Stimulated activated naive CD8-positive, alpha-beta T cell treated with anti-CD3 and anti-CD28 coated beads, Interleukin-15, Interleukin-2, amounts not matched to agents 100 U/mL and 50 U/mL, for 24 hours (primary cell): Measurements from ENCODE around the gene SLC35F4.
A peak's percentile ranks its signal among the peaks of the same experiment; 100 is the strongest.

Experiments used
- ATAC-seq: fragments of 150-1000 bp; cut with Tn5 transposase; one replicate; pipeline ENCODE4 v1.10.0; 2021
- DNase-seq: peaks from one replicate; pipeline ENCODE4 v3.0.0; 2021

The SLC35F4 gene

GRCh38 chr14:57848353-57848752 is 17.5 kb downstream of the SLC35F4 start:
- no peak for ATAC-seq
- no peak for DNase-seq

- no peak for ATAC-seq
- no peak for DNase-seq
Measured at GRCh38 chr14:57847706-57848105, 18.2 kb downstream of the SLC35F4 start.

GRCh38 chr14:57847096-57847495 is 18.8 kb downstream of the SLC35F4 start:
- DNase-seq, result no peak
- ATAC-seq, result no peak

- DNase-seq, result no peak
- ATAC-seq, result no peak
Measured at GRCh38 chr14:57846596-57846995, 19.3 kb downstream of the SLC35F4 start.

GRCh38 chr14:57845802-57846531 is 19.9 kb downstream of the SLC35F4 start:
- no peak for ATAC-seq

GRCh38 chr14:57845316-57845715 is 20.6 kb downstream of the SLC35F4 start:
- no peak for ATAC-seq
- DNase-seq, result no peak

More at GRCh38 chr14:57845802-57846531, 19.9 kb downstream of the SLC35F4 start:
- DNase-seq, result no peak

GRCh38 chr14:57837267-57837666 is 28.6 kb downstream of the SLC35F4 start:
- DNase-seq, result no peak
- no peak for ATAC-seq

- DNase-seq (no peak), ATAC-seq (no peak)
Measured at GRCh38 chr14:57835766-57836165, 30.1 kb downstream of the SLC35F4 start.

GRCh38 chr14:57834961-57835360 is 30.9 kb downstream of the SLC35F4 start:
- DNase-seq (no peak), ATAC-seq (no peak)

- no peak for ATAC-seq
Measured at GRCh38 chr14:57834001-57834598, 31.8 kb downstream of the SLC35F4 start.

GRCh38 chr14:57833323-57833722 is 32.6 kb downstream of the SLC35F4 start:
- DNase-seq (no peak), ATAC-seq (no peak)

More at GRCh38 chr14:57834001-57834598, 31.8 kb downstream of the SLC35F4 start:
- no peak for DNase-seq

- no peak for ATAC-seq
- no peak for DNase-seq
Measured at GRCh38 chr14:57831981-57832380, 33.9 kb downstream of the SLC35F4 start.

GRCh38 chr14:57828713-57829112 is 37.2 kb downstream of the SLC35F4 start:
- ATAC-seq (no peak), DNase-seq (no peak)

GRCh38 chr14:57823015-57823660 is 42.8 kb downstream of the SLC35F4 start:
- ATAC-seq (no peak), DNase-seq (no peak)

- ATAC-seq, result no peak
- no peak for DNase-seq
Measured at GRCh38 chr14:57822081-57822480, 43.8 kb downstream of the SLC35F4 start.

- no peak for ATAC-seq
- no peak for DNase-seq
Measured at GRCh38 chr14:57820581-57820980, 45.3 kb downstream of the SLC35F4 start.

- ATAC-seq, result no peak
Measured at GRCh38 chr14:57818511-57818910, 47.4 kb downstream of the SLC35F4 start.

GRCh38 chr14:57816568-57817284 is 49.2 kb downstream of the SLC35F4 start:
- DNase-seq, result no peak
- peak; percentile 75 for ATAC-seq

More at GRCh38 chr14:57818511-57818910, 47.4 kb downstream of the SLC35F4 start:
- no peak for DNase-seq

- DNase-seq (no peak), ATAC-seq (no peak)
Measured at GRCh38 chr14:57814726-57815125, 51.2 kb downstream of the SLC35F4 start.

- ATAC-seq (no peak), DNase-seq (no peak)
Measured at GRCh38 chr14:57812741-57813140, 53.2 kb downstream of the SLC35F4 start.

GRCh38 chr14:57811998-57812546 is 53.8 kb downstream of the SLC35F4 start:
- DNase-seq, result no peak
- no peak for ATAC-seq

GRCh38 chr14:57809808-57810207 is 56.1 kb downstream of the SLC35F4 start:
- DNase-seq (no peak), ATAC-seq (no peak)
